ENCODE data around the gene BRD3OS.

Gene BRD3OS

GRCh38 chr9:134005381-134005780 lies 19.9 kb upstream of the BRD3OS start:
- Histone ChIP-seq H3K27ac (ENCODE audit: insufficient read depth, low read length, poor library complexity, severe bottlenecking) (no peak overlapping the region), H3K36me3 (ENCODE audit: control insufficient read depth, insufficient read depth, low read length) (no peaks in the 10 kb centered on the region), H3K4me1 (ENCODE audit: control insufficient read depth, insufficient read depth, low read length, poor library complexity, severe bottlenecking) (no peaks in the 10 kb centered on the region), H3K4me3 (ENCODE audit: insufficient read depth, low read depth, low read length, poor library complexity, severe bottlenecking) (no peak overlapping the region), H3K9me3 (ENCODE audit: control insufficient read depth, low read length) (no peaks in the 10 kb centered on the region), H3K27me3 (replicated peaks; ENCODE audit: control insufficient read depth, insufficient read depth, low read length, poor library complexity, severe bottlenecking) (no peaks in the 10 kb centered on the region)
- no peak for DNase-seq

GRCh38 chr9:134007150-134007549 lies 18.1 kb upstream of the BRD3OS start:
- no peaks in the 10 kb centered on the region for H3K4me1 ChIP-seq (ENCODE audit: control insufficient read depth, insufficient read depth, low read length, poor library complexity, severe bottlenecking)
- no peak overlapping the region for H3K27ac ChIP-seq (ENCODE audit: insufficient read depth, low read length, poor library complexity, severe bottlenecking)
- DNase-seq, result no peak
- no peaks in the 10 kb centered on the region for H3K9me3 ChIP-seq (ENCODE audit: control insufficient read depth, low read length)
- H3K4me3 ChIP-seq (ENCODE audit: insufficient read depth, low read depth, low read length, poor library complexity, severe bottlenecking), result no peak overlapping the region
- H3K27me3 ChIP-seq (replicated peaks; ENCODE audit: control insufficient read depth, insufficient read depth, low read length, poor library complexity, severe bottlenecking), result no peaks in the 10 kb centered on the region
- H3K36me3 ChIP-seq (ENCODE audit: control insufficient read depth, insufficient read depth, low read length), result no peaks in the 10 kb centered on the region

GRCh38 chr9:134007571-134007970 lies 17.7 kb upstream of the BRD3OS start:
- Histone ChIP-seq H3K27ac (ENCODE audit: insufficient read depth, low read length, poor library complexity, severe bottlenecking) (no peak overlapping the region), H3K9me3 (ENCODE audit: control insufficient read depth, low read length) (no peaks in the 10 kb centered on the region), H3K4me1 (ENCODE audit: control insufficient read depth, insufficient read depth, low read length, poor library complexity, severe bottlenecking) (no peaks in the 10 kb centered on the region), H3K4me3 (ENCODE audit: insufficient read depth, low read depth, low read length, poor library complexity, severe bottlenecking) (no peak overlapping the region), H3K27me3 (replicated peaks; ENCODE audit: control insufficient read depth, insufficient read depth, low read length, poor library complexity, severe bottlenecking) (no peaks in the 10 kb centered on the region), H3K36me3 (ENCODE audit: control insufficient read depth, insufficient read depth, low read length) (no peaks in the 10 kb centered on the region)
- no peak for DNase-seq

- no peaks in the 10 kb centered on the region for H3K9me3 ChIP-seq (ENCODE audit: control insufficient read depth, low read length)
- no peak overlapping the region for H3K4me3 ChIP-seq (ENCODE audit: insufficient read depth, low read depth, low read length, poor library complexity, severe bottlenecking)
- H3K27me3 ChIP-seq (replicated peaks; ENCODE audit: control insufficient read depth, insufficient read depth, low read length, poor library complexity, severe bottlenecking), result no peaks in the 10 kb centered on the region
- no peaks in the 10 kb centered on the region for H3K4me1 ChIP-seq (ENCODE audit: control insufficient read depth, insufficient read depth, low read length, poor library complexity, severe bottlenecking)
- H3K27ac ChIP-seq (ENCODE audit: insufficient read depth, low read length, poor library complexity, severe bottlenecking), result no peak overlapping the region
- no peak for DNase-seq
- H3K36me3 ChIP-seq (ENCODE audit: control insufficient read depth, insufficient read depth, low read length), result no peaks in the 10 kb centered on the region
Observed at GRCh38 chr9:134010310-134011173, 14.7 kb upstream of the BRD3OS start.

- H3K27ac ChIP-seq (ENCODE audit: insufficient read depth, low read length, poor library complexity, severe bottlenecking), result no peak overlapping the region
- no peaks in the 10 kb centered on the region for H3K4me1 ChIP-seq (ENCODE audit: control insufficient read depth, insufficient read depth, low read length, poor library complexity, severe bottlenecking)
- DNase-seq, result no peak
- H3K9me3 ChIP-seq (ENCODE audit: control insufficient read depth, low read length), result no peaks in the 10 kb centered on the region
- no peaks in the 10 kb centered on the region for H3K36me3 ChIP-seq (ENCODE audit: control insufficient read depth, insufficient read depth, low read length)
- no peaks in the 10 kb centered on the region for H3K27me3 ChIP-seq (replicated peaks; ENCODE audit: control insufficient read depth, insufficient read depth, low read length, poor library complexity, severe bottlenecking)
- H3K4me3 ChIP-seq (ENCODE audit: insufficient read depth, low read depth, low read length, poor library complexity, severe bottlenecking), result no peak overlapping the region
Observed at GRCh38 chr9:134011401-134011800, 13.9 kb upstream of the BRD3OS start.

GRCh38 chr9:134014946-134015345 lies 10.3 kb upstream of the BRD3OS start:
- DNase-seq, result no peak

GRCh38 chr9:134024214-134024792 lies 978 bp upstream of the BRD3OS start:
- peaks cover 7% of the 10 kb centered on the region for H3K4me1 ChIP-seq (ENCODE audit: control insufficient read depth, insufficient read depth, low read length, poor library complexity, severe bottlenecking)
- H3K36me3 ChIP-seq (ENCODE audit: control insufficient read depth, insufficient read depth, low read length), result peaks cover 7% of the 10 kb centered on the region
- H3K27me3 ChIP-seq (replicated peaks; ENCODE audit: control insufficient read depth, insufficient read depth, low read length, poor library complexity, severe bottlenecking), result no peaks in the 10 kb centered on the region
- H3K4me3 ChIP-seq (ENCODE audit: insufficient read depth, low read depth, low read length, poor library complexity, severe bottlenecking), result no peak overlapping the region
- no peak overlapping the region for H3K27ac ChIP-seq (ENCODE audit: insufficient read depth, low read length, poor library complexity, severe bottlenecking)
- no peak for DNase-seq
- no peaks in the 10 kb centered on the region for H3K9me3 ChIP-seq (ENCODE audit: control insufficient read depth, low read length)

More at GRCh38 chr9:134014946-134015345, 10.3 kb upstream of the BRD3OS start:
- Histone ChIP-seq H3K36me3 (ENCODE audit: control insufficient read depth, insufficient read depth, low read length) (no peaks in the 10 kb centered on the region), H3K4me1 (ENCODE audit: control insufficient read depth, insufficient read depth, low read length, poor library complexity, severe bottlenecking) (no peaks in the 10 kb centered on the region), H3K4me3 (ENCODE audit: insufficient read depth, low read depth, low read length, poor library complexity, severe bottlenecking) (no peak overlapping the region), H3K27ac (ENCODE audit: insufficient read depth, low read length, poor library complexity, severe bottlenecking) (no peak overlapping the region), H3K9me3 (ENCODE audit: control insufficient read depth, low read length) (no peaks in the 10 kb centered on the region), H3K27me3 (replicated peaks; ENCODE audit: control insufficient read depth, insufficient read depth, low read length, poor library complexity, severe bottlenecking) (no peaks in the 10 kb centered on the region)

GRCh38 chr9:134025606-134026541 lies 593 bp downstream of the BRD3OS start:
- H3K27ac ChIP-seq (ENCODE audit: insufficient read depth, low read length, poor library complexity, severe bottlenecking), result peak overlapping the region; percentile 68
- H3K9me3 ChIP-seq (ENCODE audit: control insufficient read depth, low read length), result no peaks in the 10 kb centered on the region
- H3K27me3 ChIP-seq (replicated peaks; ENCODE audit: control insufficient read depth, insufficient read depth, low read length, poor library complexity, severe bottlenecking), result no peaks in the 10 kb centered on the region
- peaks cover 7% of the 10 kb centered on the region for H3K4me1 ChIP-seq (ENCODE audit: control insufficient read depth, insufficient read depth, low read length, poor library complexity, severe bottlenecking)
- peak in 2 of 3 donors; percentile 15 to 20 for DNase-seq
- peaks cover 9% of the 10 kb centered on the region for H3K36me3 ChIP-seq (ENCODE audit: control insufficient read depth, insufficient read depth, low read length)
- H3K4me3 ChIP-seq (ENCODE audit: insufficient read depth, low read depth, low read length, poor library complexity, severe bottlenecking), result peak overlapping the region; percentile 63

- Histone ChIP-seq H3K27ac (ENCODE audit: insufficient read depth, low read length, poor library complexity, severe bottlenecking) (no peak overlapping the region), H3K36me3 (ENCODE audit: control insufficient read depth, insufficient read depth, low read length) (peaks cover 13% of the 10 kb centered on the region), H3K27me3 (replicated peaks; ENCODE audit: control insufficient read depth, insufficient read depth, low read length, poor library complexity, severe bottlenecking) (no peaks in the 10 kb centered on the region), H3K4me3 (ENCODE audit: insufficient read depth, low read depth, low read length, poor library complexity, severe bottlenecking) (no peak overlapping the region), H3K9me3 (ENCODE audit: control insufficient read depth, low read length) (no peaks in the 10 kb centered on the region), H3K4me1 (ENCODE audit: control insufficient read depth, insufficient read depth, low read length, poor library complexity, severe bottlenecking) (peaks cover 7% of the 10 kb centered on the region)
- no peak for DNase-seq
Observed at GRCh38 chr9:134026581-134026980, 1.3 kb downstream of the BRD3OS start.
